Esophagus muscularis mucosa (tissue), 4 donors: ENCODE data around the gene KRT25. TPM values are rescaled to one million over a fixed set of nuclear protein-coding genes. Genes with fewer than 3 reads are reported as not detected.
"Not testable (repeated sequence)": the region's sequence is repeated elsewhere in the genome, so short reads cannot be mapped to it uniquely, and the experiment has no call there.

Experiments
- DNase-seq: peaks from one replicate; pipeline ENCODE4 v3.0.0-alpha.2; 2017; ENCODE audit errors: extremely low spot score
- H3K27ac ChIP-seq, 4 donors: fragments of 200-600 bp; sonication (generic); replicated peaks in 1 of 4; 1 replicate in 3 of 4; 2 replicates in 1 of 4; pipeline ENCODE4 v1.5.1; 2016 to 2019; ENCODE audit warnings: mild to moderate bottlenecking in 1 of 4
- H3K27me3 ChIP-seq, 4 donors: fragments of 200-600 bp; sonication (generic); one replicate each; pipeline versions ENCODE4 v1.5.1 to v1.6.0; 2016 to 2019
- H3K36me3 ChIP-seq, 4 donors: fragments of 200-600 bp; sonication (generic); one replicate each; pipeline ENCODE4 v1.5.1; 2016 to 2019
- H3K4me1 ChIP-seq, 4 donors: fragments of 200-600 bp; sonication (generic); one replicate each; pipeline ENCODE4 v1.5.1; 2016 to 2019
- H3K4me3 ChIP-seq, 4 donors: fragments of 200-600 bp; sonication (generic); 1 replicate in 2 of 4; 2 replicates in 2 of 4; pipeline ENCODE4 v1.5.1; 2016 to 2019; ENCODE audit warnings: mild to moderate bottlenecking in 4 of 4, moderate library complexity in 1 of 4
- H3K9me3 ChIP-seq, 4 donors: fragments of 200-600 bp; sonication (generic); 1 replicate in 3 of 4; 2 replicates in 1 of 4; pipeline ENCODE4 v1.5.1; 2016 to 2019
- CTCF ChIP-seq, 3 experiments: fragments of 200-600 bp in 2 of 3; fragments of 450-650 bp in 1 of 3; sonication (generic) in 2 of 3; IDR thresholded peaks; one replicate each; pipeline ENCODE4 v1.5.1; 2017 to 2019; ENCODE audit warnings: antibody characterized with exemption in 3 of 3, mild to moderate bottlenecking in 2 of 3, moderate library complexity in 1 of 3
- EP300 ChIP-seq: sonication (generic); formaldehyde crosslinking; IDR thresholded peaks from one replicate; pipeline ENCODE4 v1.6.1; 2017; ENCODE audit warnings: antibody characterized with exemption
- POLR2A ChIP-seq: fragments of 450-650 bp; IDR thresholded peaks from one replicate; pipeline ENCODE4 v1.6.1; 2017; ENCODE audit warnings: antibody characterized with exemption, moderate library complexity, mild to moderate bottlenecking, low read depth
- POLR2AphosphoS5 ChIP-seq, 2 donors: sonication (generic); formaldehyde crosslinking; IDR thresholded peaks; one replicate each; pipeline ENCODE4 v1.6.1; 2017; ENCODE audit warnings: antibody characterized with exemption in 2 of 2
- WGBS: methylation state at CpG from one replicate; pipeline ENCODE4 v1.1.5; 2018; 5-methylcytosine and 5-hydroxymethylcytosine counted together
- intact Hi-C: fragments of 100-400 bp; cut with DNase I; formaldehyde crosslinking; loops from one replicate; pipeline ENCODE4 v1.15.1; 2023
- total RNA-seq, 4 donors: library from RNA; depleted of rRNA; stranded (reverse); fragments of >200 nt; gene quantifications; one replicate each; pipeline versions ENCODE4 v1.1.0 to v1.2.1, GENCODE V29; 2016

Gene KRT25
- total RNA-seq, 4 donors from 2014 or later: not detected

DNA sequence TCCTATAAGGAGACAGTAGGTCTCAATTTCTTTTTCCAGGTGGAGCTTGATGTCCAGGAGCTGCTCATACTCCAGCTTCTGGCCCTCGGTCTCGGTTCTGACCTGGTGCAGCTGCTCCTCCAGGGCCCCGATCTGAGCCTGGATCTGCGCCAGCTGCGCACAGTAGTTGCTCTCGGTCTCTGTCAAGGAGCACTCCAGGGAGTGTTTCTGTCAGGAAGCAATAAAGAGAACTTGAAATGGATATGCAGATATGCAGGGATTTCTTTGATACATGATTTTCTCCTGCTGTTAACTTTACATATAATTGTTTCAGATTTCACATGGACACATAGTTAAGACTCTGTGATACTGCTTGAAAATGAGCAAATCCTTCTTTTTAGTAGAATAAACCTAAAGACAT, 4.7 kb downstream of the KRT25 start:
- intact Hi-C loops: no loop called here
- 63% methylated on average over 6 of the region's 6 CpGs for WGBS
- H3K27me3 ChIP-seq: peaks cover 0 to 26% (median 4%) of the 10 kb centered on the region in 4 donors
- no peaks in the 10 kb centered on the region for H3K4me1 ChIP-seq
- no peak overlapping the region for H3K4me3 ChIP-seq
- H3K27ac ChIP-seq: no peak overlapping the region
- no peaks in the 10 kb centered on the region for H3K9me3 ChIP-seq
- H3K36me3 ChIP-seq: no peaks in the 10 kb centered on the region
- no peak for TF ChIP-seq CTCF (IDR thresholded peaks at IDR 0.05)
- no peak for TF ChIP-seq EP300
- TF ChIP-seq POLR2AphosphoS5 (IDR thresholded peaks at IDR 0.05): no peak
- no peak for TF ChIP-seq POLR2A
- DNase-seq: no peak

- WGBS: 75% methylated on average over 1 of the region's 1 CpG
- H3K27me3 ChIP-seq: peaks cover 0 to 29% (median 5%) of the 10 kb centered on the region in 4 donors
- H3K27ac ChIP-seq, H3K4me1 ChIP-seq, intact Hi-C loops, DNase-seq, H3K4me3 ChIP-seq, H3K36me3 ChIP-seq, H3K9me3 ChIP-seq: not testable (repeated sequence)
Observed at GRCh38 chr17:40748666-40749065, 6.5 kb downstream of the KRT25 start.

DNA sequence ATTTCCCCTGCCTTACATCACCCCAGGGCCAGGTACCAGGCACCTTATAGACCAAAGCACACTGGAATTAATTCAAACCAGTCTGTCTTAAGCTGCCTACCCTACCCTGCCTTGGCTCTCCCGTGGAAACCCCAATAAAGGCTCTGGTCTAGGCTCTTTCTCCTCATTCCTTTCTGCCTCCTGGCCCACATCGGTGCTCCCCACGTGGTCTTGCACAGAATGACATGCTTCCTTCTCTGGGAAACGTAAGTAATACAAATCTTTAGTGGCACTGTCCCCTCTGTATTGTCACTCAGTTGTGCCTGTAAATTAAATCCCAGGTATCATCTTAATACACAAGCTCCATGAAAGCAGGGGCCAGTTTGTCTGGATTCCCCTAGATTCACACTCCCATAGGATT, 16.6 kb downstream of the KRT25 start:
- Histone ChIP-seq H3K4me3 (no peak overlapping the region), H3K27ac (no peak overlapping the region), H3K36me3 (no peaks in the 10 kb centered on the region), H3K4me1 (no peaks in the 10 kb centered on the region), H3K27me3 (peaks cover 0 to 29% (median 0%) of the 10 kb centered on the region in 4 donors), H3K9me3 (peaks cover 0 to 16% (median 9%) of the 10 kb centered on the region in 4 donors)
- TF ChIP-seq POLR2A: no peak
- no peak for TF ChIP-seq EP300
- no peak for TF ChIP-seq CTCF (IDR thresholded peaks at IDR 0.05)
- TF ChIP-seq POLR2AphosphoS5 (IDR thresholded peaks at IDR 0.05): no peak
- WGBS: 64% methylated on average over 4 of the region's 4 CpGs
- no peak for DNase-seq
- intact Hi-C loops: no loop called here

GRCh38 chr17:40735016-40735415, 20.1 kb downstream of the KRT25 start:
- H3K27ac ChIP-seq: no peak overlapping the region

DNA sequence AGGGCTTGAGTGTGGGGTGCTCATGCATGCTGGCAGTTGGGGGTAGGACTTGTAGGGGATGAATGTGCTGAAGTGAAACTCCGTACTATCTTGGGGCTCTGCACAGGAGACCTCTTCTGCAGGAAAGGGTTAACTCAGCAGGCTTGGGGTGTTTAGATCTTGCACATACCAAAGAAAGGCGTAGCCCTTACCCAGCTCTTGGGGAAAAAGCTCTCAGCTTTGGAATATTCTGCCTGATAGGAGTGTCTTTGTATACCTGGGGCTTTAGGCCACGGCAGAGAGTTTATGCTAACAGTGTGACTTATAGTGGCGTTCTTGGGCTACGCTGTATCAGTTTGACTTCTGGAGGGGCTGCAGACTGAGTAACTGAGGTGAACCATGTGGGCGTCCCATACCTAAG, 21.1 kb downstream of the KRT25 start:
- H3K27me3 ChIP-seq: peaks cover 0 to 18% (median 0%) of the 10 kb centered on the region in 4 donors
- H3K27ac ChIP-seq: no peak overlapping the region
- H3K9me3 ChIP-seq: no peaks in the 10 kb centered on the region
- DNase-seq: no peak
- H3K4me1 ChIP-seq: no peaks in the 10 kb centered on the region
- intact Hi-C loops: no loop called here
- TF ChIP-seq CTCF (IDR thresholded peaks at IDR 0.05): no peak
- TF ChIP-seq POLR2A: no peak
- no peak for TF ChIP-seq EP300
- 81% methylated on average over 5 of the region's 6 CpGs for WGBS
- no peaks in the 10 kb centered on the region for H3K36me3 ChIP-seq
- no peak overlapping the region for H3K4me3 ChIP-seq

More at GRCh38 chr17:40735016-40735415, 20.1 kb downstream of the KRT25 start:
- H3K4me3 ChIP-seq: no peak overlapping the region
- H3K36me3 ChIP-seq: no peaks in the 10 kb centered on the region
- no peaks in the 10 kb centered on the region for H3K4me1 ChIP-seq
- H3K27me3 ChIP-seq: peaks cover 0 to 20% (median 0%) of the 10 kb centered on the region in 4 donors
- no peaks in the 10 kb centered on the region for H3K9me3 ChIP-seq
- TF ChIP-seq CTCF (IDR thresholded peaks at IDR 0.05) (no peak), POLR2AphosphoS5 (IDR thresholded peaks at IDR 0.05) (no peak), POLR2A (no peak), EP300 (no peak)
- intact Hi-C loops: no loop called here
- WGBS: 87% methylated on average over 1 of the region's 1 CpG
- DNase-seq: no peak
